SK-N-SH (cell line): ENCODE results near the gene EML3. TPM values are rescaled to one million over a fixed set of nuclear protein-coding genes. Genes with fewer than 3 reads are reported as not detected.
"Not testable (repeated sequence)": the region's sequence is repeated elsewhere in the genome, so short reads cannot be mapped to it uniquely, and the experiment has no call there.

Experiments used
- CTCF ChIA-PET: fragments of 300-600, 350-600 bp; formaldehyde crosslinking; extraction: SDS; loops from one replicate; lab custom pipeline; 2021; lab: Yijun Ruan, JAX
- POLR2A ChIA-PET: fragments of 350-600 bp; sonication (Branson Sonifier 250); formaldehyde crosslinking; extraction: SDS; loops from one replicate; lab custom pipeline; 2020; ENCODE audit warnings: antibody characterized with exemption, inconsistent platforms; lab: Yijun Ruan, JAX
- DNase-seq: peaks from one replicate; pipeline ENCODE4 v3.0.0; 2012
- H2AFZ ChIP-seq: fragments of 200-600 bp; sonication (generic); 2 replicates; pipeline ENCODE4 v1.8.1; 2016; ENCODE audit warnings: antibody characterized with exemption, mild to moderate bottlenecking, low read depth
- H3F3A ChIP-seq: fragments of 200-600 bp; sonication (generic); replicated peaks from 2 replicates; pipeline ENCODE3; 2016; ENCODE audit warnings: antibody characterized with exemption, mild to moderate bottlenecking; ENCODE audit not compliant: insufficient read depth
- H3K27ac ChIP-seq, 2 experiments: fragments of 200-500 bp in 1 of 2; fragments of 200-600 bp in 1 of 2; sonication (Bioruptor generic) in 1 of 2; sonication (generic), shearing (Covaris generic) in 1 of 2; 2 replicates each; pipeline versions ENCODE4 v1.5.1 to v1.6.1; 2014 to 2016; ENCODE audit warnings: low read depth in 2 of 2, inconsistent platforms in 1 of 2, low read length in 1 of 2, mild to moderate bottlenecking in 1 of 2, mixed read lengths in 1 of 2
- H3K27me3 ChIP-seq: fragments of 200-600 bp; sonication (generic), shearing (Covaris generic); 2 replicates; pipeline ENCODE4 v1.6.1; 2016; ENCODE audit warnings: mixed run types; ENCODE audit not compliant: insufficient read depth
- H3K36me3 ChIP-seq, 2 experiments: fragments of 200-500 bp in 1 of 2; fragments of 200-600 bp in 1 of 2; sonication (Bioruptor generic) in 1 of 2; sonication (generic) in 1 of 2; replicated peaks in 1 of 2; 2 replicates each; pipeline versions ENCODE3 to v1.5.1; 2014 to 2016; ENCODE audit warnings: low read length in 1 of 2, mild to moderate bottlenecking in 1 of 2; ENCODE audit not compliant: insufficient read depth in 2 of 2, control insufficient read depth in 1 of 2
- H3K4me1 ChIP-seq, 2 experiments: fragments of 200-500 bp in 1 of 2; fragments of 200-600 bp in 1 of 2; sonication (Bioruptor generic) in 1 of 2; sonication (generic), shearing (Covaris generic) in 1 of 2; 2 replicates each; pipeline versions ENCODE4 v1.5.1 to v1.6.1; 2014 to 2016; ENCODE audit warnings: low read depth in 1 of 2, low read length in 1 of 2, mixed run types in 1 of 2; ENCODE audit not compliant: insufficient read depth in 2 of 2, control insufficient read depth in 1 of 2
- H3K4me2 ChIP-seq: fragments of 200-600 bp; sonication (generic), shearing (Covaris generic); 2 replicates; pipeline ENCODE4 v1.6.1; 2017; ENCODE audit warnings: mixed run types
- H3K4me3 ChIP-seq, 2 experiments: fragments of 200-500 bp in 1 of 2; fragments of 200-600 bp in 1 of 2; sonication (Bioruptor generic) in 1 of 2; sonication (generic), shearing (Covaris generic) in 1 of 2; 2 replicates each; pipeline versions ENCODE4 v1.5.1 to v1.8.1; 2014 to 2016; ENCODE audit warnings: low read depth in 2 of 2, inconsistent platforms in 1 of 2, low read length in 1 of 2, mild to moderate bottlenecking in 1 of 2, mixed read lengths in 1 of 2, moderate library complexity in 1 of 2
- H3K79me2 ChIP-seq: fragments of 200-600 bp; sonication (generic); 2 replicates; pipeline ENCODE4 v1.8.1; 2017; ENCODE audit warnings: mild to moderate bottlenecking; ENCODE audit not compliant: insufficient read depth
- H3K9ac ChIP-seq: fragments of 200-600 bp; sonication (generic); 2 replicates; pipeline ENCODE4 v1.6.1; 2017; ENCODE audit warnings: mixed run types
- H3K9me2 ChIP-seq: fragments of 200-600 bp; sonication (generic); 2 replicates; pipeline ENCODE4 v1.6.1; 2017; ENCODE audit warnings: mixed run types
- H3K9me3 ChIP-seq: fragments of 200-600 bp; sonication (generic); 2 replicates; pipeline ENCODE4 v1.6.1; 2017; ENCODE audit warnings: mixed run types, mild to moderate bottlenecking, moderate library complexity
- H4K20me1 ChIP-seq: fragments of 200-600 bp; sonication (generic); 2 replicates; pipeline ENCODE4 v1.6.1; 2017; ENCODE audit warnings: mild to moderate bottlenecking, mixed run types; ENCODE audit not compliant: insufficient read depth
- CTCF ChIP-seq: fragments of 200-600 bp; sonication (generic); IDR thresholded peaks from 2 replicates; pipeline ENCODE4 v1.6.1; 2017; ENCODE audit warnings: antibody characterized with exemption, mild to moderate bottlenecking, moderate library complexity
- EZH2phosphoT487 ChIP-seq: fragments of 200-600 bp; sonication (generic); IDR thresholded peaks from 2 replicates; pipeline ENCODE4 v1.6.1; 2017; ENCODE audit warnings: low read depth, mixed run types, mild to moderate bottlenecking, antibody characterized with exemption, moderate library complexity, borderline replicate concordance
- FOXJ3 ChIP-seq: sonication (generic); formaldehyde crosslinking; IDR thresholded peaks from 2 replicates; pipeline ENCODE4 v1.5.1; 2020; ENCODE audit warnings: mild to moderate bottlenecking, missing genetic modification reagents
- IRF3 ChIP-seq: fragments of 150-350 bp; IDR thresholded peaks from 2 replicates; pipeline ENCODE4 v1.6.1; 2016; ENCODE audit warnings: mild to moderate bottlenecking, low read depth, low read length
- MAX ChIP-seq: IDR thresholded peaks from 2 replicates; pipeline ENCODE4 v1.4.0; 2012; ENCODE audit warnings: low read depth
- NFIC ChIP-seq: IDR thresholded peaks from 2 replicates; pipeline ENCODE4 v1.4.0; 2012; ENCODE audit warnings: borderline replicate concordance
- NRF1 ChIP-seq: IDR thresholded peaks from 2 replicates; pipeline ENCODE4 v1.6.1; 2012; ENCODE audit warnings: low read depth, mild to moderate bottlenecking, low read length
- SMC3 ChIP-seq: IDR thresholded peaks from 2 replicates; pipeline ENCODE4 v1.6.1; 2012; ENCODE audit warnings: low read depth, low read length, improper control_type of control experiment
- TEAD4 ChIP-seq: IDR thresholded peaks from 2 replicates; pipeline ENCODE4 v1.4.0; 2012; ENCODE audit warnings: mild to moderate bottlenecking, borderline replicate concordance; ENCODE audit not compliant: insufficient read depth
- YY1 ChIP-seq: IDR thresholded peaks from 2 replicates; pipeline ENCODE4 v1.4.0; 2012; ENCODE audit warnings: low read depth, mild to moderate bottlenecking
- WGBS: methylation state at CpG from one replicate; pipeline ENCODE4 v1.1.6; 2017; ENCODE audit warnings: low lambda C conversion rate; 5-methylcytosine and 5-hydroxymethylcytosine counted together
- polyA plus RNA-seq, 3 experiments: library from polyadenylated mRNA; depleted of rRNA; stranded (reverse); fragments of >200 nt; gene quantifications; 2 replicates each; pipeline ENCODE4 v1.2.3, GENCODE V29; 2012

Gene EML3
- polyA plus RNA-seq, 1 of the 3 experiments (the other 2 are of a cell fraction) = 43.0 TPM

- peaks cover 3% of the 10 kb centered on the region for H3F3A ChIP-seq
- H3K4me1 ChIP-seq = peaks cover 2 to 5% of the 10 kb centered on the region in 2 experiments; a peak in 2 of 4 replicates
- no peak for DNase-seq
- peaks cover 30% of the 10 kb centered on the region for H3K79me2 ChIP-seq
- peak overlapping the region; percentile 67 to 79; a peak in 3 of 4 replicates for H3K27ac ChIP-seq
- H3K9ac ChIP-seq = peak overlapping the region; percentile 90
- H3K9me3 ChIP-seq = no peaks in the 10 kb centered on the region
- H3K27me3 ChIP-seq = no peaks in the 10 kb centered on the region
- peak overlapping the region; percentile 97; the same call in 1 of the 2 replicates for H2AFZ ChIP-seq
- H3K4me2 ChIP-seq = peak overlapping the region; percentile 96
- no peaks in the 10 kb centered on the region for H4K20me1 ChIP-seq
- ChIA-PET POLR2A (interaction anchor here (0.7 to 1.1 kb wide), 11 partner anchors 9 to 61 kb away, joined by 3 to 25 read pairs (median 4); partner anchors contain the start of genes B3GAT3, C11orf98, CSKMT and LBHD1), CTCF (interaction anchor here (1.0 to 1.4 kb wide), 3 partner anchors 10 to 14 kb away, joined by 3 to 7 read pairs (median 3); partner anchors contain the start of genes C11orf98 and CSKMT)
- H3K4me3 ChIP-seq = peak overlapping the region; percentile 68 to 88
- no peaks in the 10 kb centered on the region for H3K9me2 ChIP-seq
- peaks cover 0 to 16% of the 10 kb centered on the region in 2 experiments for H3K36me3 ChIP-seq
- WGBS = 40% methylated on average over 16 of the region's 16 CpGs
- TF ChIP-seq TEAD4 (no peak), SMC3 (no peak), CTCF (no peak), EZH2phosphoT487 (no peak), NFIC (no peak), NRF1 (no peak), YY1 (no peak), MAX (no peak), IRF3 (no peak), FOXJ3 (CRISPR knock-in tag) (no peak)
Measured at GRCh38 chr11:62652161-62653006, 39.8 kb upstream of the EML3 start.

GRCh38 chr11:62650283-62650682 is 37.7 kb upstream of the EML3 start:
- POLR2A ChIA-PET = interaction anchor here (7.3 kb wide), 1 partner anchor 14 kb away, joined by 52 read pairs; the partner anchor contains the start of genes C11orf98 and CSKMT
- H3K4me2 ChIP-seq, H4K20me1 ChIP-seq, H3F3A ChIP-seq, H3K27ac ChIP-seq, H3K9me3 ChIP-seq, H3K27me3 ChIP-seq, H2AFZ ChIP-seq, H3K9ac ChIP-seq, DNase-seq, H3K4me3 ChIP-seq, H3K9me2 ChIP-seq: not testable (repeated sequence)
- peaks cover 0 to 16% of the 10 kb centered on the region in 2 experiments for H3K36me3 ChIP-seq
- peaks cover 41% of the 10 kb centered on the region for H3K79me2 ChIP-seq
- CTCF ChIA-PET = interaction anchor here (0.7 to 1.2 kb wide), 2 partner anchors 37 to 137 kb away, joined by 3 read pairs; partner anchors contain the start of genes EML3 and ROM1
- 92% methylated on average over 12 of the region's 12 CpGs for WGBS
- H3K4me1 ChIP-seq = peaks cover 7 to 11% of the 10 kb centered on the region in 2 experiments; a peak in 2 of 4 replicates
